Activated naive CD4-positive, alpha-beta T cell (primary cell): ENCODE results near the gene PPP2R5C.

Source experiments
- DNase-seq, 4 experiments: peaks; one replicate each; lab custom pipeline; 2025; lab: John Stamatoyannopoulos, UW

The PPP2R5C gene

DNA sequence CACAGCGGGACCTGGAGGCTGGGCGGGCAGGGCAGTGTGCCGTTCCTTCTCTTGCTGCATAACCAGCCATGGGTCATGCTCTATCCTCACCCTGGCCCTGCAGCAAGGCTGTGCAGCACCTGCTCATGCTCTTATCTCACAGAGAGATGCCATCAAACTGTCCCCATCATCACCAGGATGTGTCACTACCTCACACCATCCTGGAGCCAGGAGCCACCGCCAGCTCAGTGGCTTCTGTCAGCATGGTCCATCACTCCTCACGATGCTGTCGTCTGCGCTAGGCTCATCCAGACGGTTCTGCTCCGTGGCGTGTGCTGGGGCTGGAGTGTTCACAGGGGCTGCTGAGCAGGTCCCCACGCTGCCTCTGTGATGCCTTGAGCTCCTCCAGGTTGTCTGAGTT is 125.7 kb downstream of the PPP2R5C start:
- no peak for DNase-seq

DNA sequence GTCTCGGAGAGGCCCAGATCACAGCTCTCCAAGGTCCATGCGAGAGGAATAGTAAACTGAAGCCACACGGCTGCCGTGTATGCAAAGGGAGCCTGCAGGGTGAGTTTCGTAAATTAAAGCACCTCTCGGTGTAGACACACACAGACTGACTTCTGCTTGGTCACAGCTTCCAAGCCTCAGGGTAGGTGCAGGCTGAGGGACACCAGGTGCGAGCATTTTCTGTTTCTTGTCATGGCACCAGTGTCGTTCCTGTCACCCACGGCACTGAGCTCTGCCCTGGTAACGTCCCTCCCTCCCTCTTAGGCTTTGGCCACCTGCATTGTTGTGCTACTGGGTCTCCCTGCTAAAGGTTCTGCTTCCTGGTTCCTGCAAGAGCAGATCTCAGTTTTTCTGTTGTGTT is 126.7 kb downstream of the PPP2R5C start:
- no peak for DNase-seq

DNA sequence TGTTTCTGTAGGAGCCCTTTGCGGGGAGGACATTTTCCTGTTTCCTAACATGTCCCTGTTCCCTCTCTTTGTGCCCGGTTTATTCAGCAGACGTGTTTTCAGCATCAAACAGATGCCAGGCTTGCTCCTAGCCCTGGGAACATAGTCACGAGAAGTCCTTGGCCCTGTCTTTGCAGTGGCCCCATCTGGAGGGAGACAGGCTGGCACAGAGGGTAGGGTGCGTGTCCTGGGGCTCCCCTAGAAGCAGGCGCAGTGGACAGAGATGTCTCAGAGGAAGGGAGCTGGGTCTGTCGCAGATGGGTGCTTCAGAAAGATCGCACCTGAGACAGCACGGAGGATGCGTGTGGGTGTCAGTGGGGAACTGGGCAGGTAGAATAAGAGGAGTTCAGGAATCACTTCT is 127.9 kb downstream of the PPP2R5C start:
- DNase-seq = no peak

DNA sequence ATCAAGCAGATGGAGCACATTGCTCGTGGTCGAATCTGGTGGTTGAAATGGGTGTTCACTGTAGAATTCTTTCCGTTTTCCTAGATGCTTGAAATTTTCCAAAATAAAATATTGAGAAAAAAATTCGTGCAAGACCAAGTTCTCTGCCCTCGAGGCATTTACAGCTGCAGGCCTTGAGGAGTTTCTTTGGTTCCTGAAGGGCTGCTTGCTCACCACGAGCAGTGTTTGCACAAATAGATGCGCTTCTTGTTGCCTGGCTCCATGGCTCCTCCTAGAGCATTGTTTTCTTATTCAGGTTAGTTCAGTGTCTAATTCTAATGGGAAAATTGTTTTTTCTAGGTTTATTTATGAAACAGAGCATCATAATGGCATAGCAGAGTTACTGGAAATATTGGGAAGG is 128.4 kb downstream of the PPP2R5C start:
- no peak for DNase-seq

DNA sequence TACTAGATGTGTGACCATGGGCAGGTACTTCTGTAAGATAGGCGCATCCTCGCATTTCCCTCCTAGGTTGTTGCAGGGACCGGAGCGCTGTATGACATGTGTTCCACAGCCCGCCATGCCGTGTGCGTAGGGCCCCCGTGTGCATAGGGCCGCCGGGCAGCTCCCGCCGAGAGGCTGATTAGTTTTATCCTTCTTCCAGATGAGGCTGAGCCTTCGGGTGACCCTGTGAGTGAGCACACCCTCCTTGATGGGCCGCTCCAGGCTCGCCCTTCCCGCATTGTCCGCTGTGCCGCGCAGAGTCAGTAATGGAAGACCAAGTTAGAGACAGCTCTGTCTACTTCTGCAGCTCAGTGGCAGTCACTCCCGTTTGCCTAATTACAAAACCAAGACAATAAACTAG is 130.0 kb downstream of the PPP2R5C start:
- no peak for DNase-seq

DNA sequence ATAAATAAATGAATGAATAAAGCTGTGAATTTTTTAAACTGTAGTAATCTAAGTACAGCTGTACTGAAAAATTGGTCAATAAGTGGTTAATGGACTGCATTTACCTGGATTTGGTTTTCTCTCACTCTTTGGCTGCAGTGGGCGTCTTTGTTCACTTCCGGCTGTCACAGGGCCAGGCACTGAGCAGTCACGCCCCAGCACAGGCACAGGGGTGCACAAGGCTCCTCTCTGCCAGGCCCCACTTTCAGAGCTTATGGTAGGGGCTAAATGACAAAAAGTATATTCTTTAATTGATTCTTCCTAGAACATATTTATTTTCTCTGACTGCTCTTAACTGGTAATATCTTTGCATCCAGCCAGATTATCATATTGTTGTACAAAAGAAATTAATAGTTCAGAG is 132.2 kb downstream of the PPP2R5C start:
- DNase-seq = no peak

DNA sequence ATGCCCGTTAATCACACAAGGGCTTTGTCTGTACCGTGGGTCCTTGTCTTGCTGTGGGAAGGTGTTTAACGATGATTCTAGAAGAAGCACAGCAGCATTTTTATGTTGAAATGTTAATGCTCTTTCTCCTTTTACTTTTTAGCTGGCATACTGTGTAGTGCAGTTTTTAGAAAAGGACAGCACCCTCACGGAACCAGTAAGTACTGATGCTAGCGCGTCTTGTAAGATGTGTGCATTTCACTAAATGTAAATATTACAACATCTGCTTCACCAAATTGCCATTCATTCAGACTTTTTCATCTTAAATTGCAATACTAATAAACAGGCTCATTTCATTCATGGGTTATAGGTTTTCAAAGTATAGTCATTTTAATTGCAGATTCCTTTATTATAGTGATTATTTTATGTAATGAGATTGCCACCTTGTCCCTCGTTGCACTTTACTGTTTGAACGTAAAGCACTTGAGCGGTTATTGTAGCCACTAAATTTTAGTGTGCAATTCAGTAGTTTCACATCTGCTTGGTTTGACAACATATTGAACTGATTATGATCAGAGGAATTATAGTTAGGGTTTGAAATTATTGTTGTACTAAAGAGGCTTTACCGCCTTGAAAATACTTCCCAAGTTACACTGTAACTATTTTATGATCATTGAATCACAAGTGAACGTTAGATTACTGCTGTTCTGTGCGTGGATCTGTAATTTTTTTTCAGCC is 133.0 kb downstream of the PPP2R5C start:
- no peak for DNase-seq

DNA sequence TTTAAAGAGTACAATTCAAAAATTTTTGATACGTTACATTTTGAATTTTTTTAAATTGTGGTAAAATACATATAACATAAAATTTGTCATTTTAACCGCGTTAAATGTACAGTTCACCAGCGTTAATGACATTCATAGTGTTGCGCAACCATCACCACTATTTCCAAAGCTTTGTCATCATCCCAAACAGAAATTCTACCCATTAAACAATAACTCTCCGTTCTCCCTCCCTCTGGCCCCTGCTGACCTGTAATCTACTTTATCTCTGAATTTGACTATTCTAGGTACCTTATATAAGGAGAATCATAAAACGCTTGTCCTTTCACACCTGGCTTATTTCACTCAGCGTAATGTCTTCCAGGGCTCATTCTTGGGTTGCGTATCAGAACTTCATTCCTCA is 133.7 kb downstream of the PPP2R5C start:
- DNase-seq = no peak

DNA sequence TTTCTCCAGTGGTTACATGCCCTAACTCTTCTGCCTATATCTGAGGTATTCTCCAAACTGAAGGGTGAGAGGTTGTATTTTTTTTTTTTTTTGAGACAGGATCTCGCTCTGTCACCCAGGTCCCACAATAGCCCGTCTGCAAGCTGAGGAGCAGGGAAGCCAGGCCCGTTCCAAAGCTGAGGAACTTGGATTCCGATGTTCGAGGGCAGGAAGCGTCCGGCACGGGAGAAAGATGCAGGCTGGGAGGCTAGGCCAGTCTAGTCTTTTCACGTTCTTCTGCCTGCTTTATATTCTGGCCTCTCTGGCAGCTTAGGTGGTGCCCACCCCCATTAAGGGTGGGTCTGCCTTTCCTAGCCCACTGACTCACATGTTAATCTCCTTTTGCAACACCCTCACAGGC is 135.8 kb downstream of the PPP2R5C start:
- no peak for DNase-seq

DNA sequence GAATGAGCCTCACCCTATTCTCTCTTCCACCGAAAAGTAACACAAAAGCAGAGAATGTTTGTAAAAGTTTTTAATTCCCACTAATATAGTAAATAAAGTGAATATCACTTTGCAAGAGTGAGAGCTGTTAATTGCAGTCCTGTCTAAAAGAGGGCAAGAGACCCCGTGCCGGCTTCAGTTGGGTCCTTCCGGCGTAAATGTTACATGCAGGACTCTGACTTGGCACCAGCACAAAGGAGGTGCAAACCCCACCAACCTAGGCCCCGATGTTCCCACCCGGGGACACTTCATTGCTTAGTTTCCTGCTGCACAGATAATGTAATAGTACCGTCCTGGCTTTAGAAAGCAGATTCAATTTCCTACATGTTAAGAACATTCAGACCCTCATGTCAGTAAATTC is 136.9 kb downstream of the PPP2R5C start:
- no peak for DNase-seq

DNA sequence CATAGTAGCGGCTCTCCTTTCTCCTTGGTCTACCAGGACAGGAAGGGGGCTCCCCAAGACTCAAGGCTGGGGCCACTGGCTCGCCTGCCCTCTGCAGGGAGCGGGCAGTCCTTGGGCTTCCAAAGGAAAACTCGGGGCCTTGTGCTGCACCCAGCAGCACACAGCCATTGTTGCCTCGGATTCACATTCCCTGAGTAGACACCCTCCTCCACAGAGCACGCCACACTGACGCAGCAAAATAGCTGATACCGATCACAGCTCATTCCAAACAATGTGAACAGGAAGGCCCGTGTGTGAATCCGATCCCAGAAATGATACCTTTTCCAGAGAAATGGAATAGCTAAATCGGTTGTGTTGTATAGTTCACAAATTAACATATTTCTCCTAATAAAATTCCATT is 137.8 kb downstream of the PPP2R5C start:
- no peak for DNase-seq

DNA sequence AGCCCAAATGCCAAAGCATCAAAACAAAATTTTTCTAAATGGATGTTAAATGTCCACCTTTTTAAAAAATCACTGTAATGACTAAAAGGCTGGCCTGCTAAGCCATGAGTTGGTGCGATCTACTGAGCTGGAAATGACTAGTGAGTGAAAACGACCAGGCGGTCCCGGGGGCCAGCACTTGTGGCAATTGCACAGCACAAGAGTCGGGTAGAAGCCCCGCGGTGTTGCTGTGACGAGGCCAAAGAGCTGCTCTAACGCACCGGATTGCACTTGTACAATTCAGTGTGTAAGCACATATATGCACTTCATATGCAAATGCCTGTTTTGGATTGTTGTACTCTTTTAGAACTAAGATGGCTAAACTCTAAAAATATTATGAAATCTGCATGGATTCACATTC is 138.7 kb downstream of the PPP2R5C start:
- no peak for DNase-seq

DNA sequence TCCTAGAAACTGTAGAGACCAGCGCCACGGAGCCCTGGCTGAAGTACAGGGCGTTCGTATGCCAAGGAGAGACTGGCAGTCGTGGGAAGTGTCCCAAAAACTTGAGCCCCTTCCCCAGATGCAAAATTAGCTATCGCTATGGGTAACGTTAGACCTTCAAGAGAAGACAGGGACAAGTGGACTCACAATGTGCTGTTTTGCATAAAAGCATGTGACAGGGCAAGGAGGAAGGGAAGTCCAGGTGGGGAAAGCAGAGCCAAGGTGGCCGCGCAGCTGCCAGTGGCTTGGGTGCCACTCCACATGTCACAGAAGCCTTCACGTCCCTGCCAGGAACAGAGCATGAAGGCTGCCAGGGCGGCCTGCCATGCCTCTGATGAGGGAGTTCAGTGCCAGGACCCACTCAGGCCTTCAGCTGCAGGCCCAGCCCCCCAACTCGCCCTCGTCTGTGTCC is 141.6 kb downstream of the PPP2R5C start:
- DNase-seq = no peak

DNA sequence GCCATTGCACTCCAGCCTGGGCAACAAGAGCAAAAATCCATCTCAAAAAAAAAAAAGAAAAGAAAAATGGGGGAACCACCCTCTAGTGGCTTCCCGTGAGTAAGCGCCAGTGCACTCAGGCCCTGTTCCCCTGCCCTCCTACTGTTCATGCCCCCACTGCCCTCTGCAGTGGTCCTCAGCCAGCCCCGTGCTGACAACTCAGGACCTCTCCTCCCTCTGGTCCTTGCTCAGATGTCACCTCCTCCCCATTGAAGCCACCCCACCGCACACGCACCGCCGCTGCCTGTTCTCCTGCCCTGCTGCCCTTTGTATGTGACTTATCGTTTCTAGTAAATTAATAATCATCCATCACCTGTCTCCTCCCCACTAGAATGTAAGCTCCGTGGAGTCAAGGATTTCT is 144.1 kb downstream of the PPP2R5C start:
- no peak for DNase-seq

DNA sequence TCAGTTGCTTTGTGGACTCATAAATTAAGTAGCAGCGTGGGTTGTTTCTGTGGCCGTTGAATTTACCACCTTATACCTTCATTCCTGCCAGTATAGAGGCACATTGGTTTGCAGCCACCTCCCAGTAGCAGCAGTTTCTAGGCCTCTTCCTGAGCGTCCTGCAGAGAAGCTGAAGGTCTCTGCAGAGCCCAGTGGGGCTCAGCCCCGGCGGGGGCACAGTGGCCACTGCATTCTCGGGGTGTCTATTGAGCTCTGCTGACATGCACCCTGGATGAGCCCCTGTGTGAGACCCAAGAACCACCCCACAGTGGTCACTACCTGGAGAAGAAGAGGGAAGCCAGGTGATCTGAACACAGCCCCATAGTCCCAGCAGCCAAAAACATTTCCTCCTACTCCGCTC is 145.1 kb downstream of the PPP2R5C start:
- DNase-seq = no peak

DNA sequence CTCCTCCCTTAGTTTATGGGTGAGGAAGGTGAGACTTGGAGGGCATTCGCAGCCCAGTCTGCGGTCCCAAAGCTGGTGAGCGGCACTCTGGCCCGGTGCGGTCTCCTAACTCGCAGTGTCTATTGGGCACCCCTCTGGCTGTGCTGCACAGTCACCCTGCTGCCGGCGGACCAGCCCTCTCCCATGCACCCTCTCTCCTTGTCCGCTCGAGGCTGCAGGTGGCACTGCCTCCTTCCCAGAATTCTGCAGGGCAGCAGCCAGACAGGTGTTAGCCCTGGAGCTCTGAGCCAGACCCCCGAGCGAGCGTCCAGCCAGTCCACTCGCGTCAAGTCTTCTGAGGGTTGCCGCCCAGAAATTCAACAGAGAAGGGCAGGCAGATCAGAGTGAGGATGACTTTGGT is 146.1 kb downstream of the PPP2R5C start:
- no peak for DNase-seq

DNA sequence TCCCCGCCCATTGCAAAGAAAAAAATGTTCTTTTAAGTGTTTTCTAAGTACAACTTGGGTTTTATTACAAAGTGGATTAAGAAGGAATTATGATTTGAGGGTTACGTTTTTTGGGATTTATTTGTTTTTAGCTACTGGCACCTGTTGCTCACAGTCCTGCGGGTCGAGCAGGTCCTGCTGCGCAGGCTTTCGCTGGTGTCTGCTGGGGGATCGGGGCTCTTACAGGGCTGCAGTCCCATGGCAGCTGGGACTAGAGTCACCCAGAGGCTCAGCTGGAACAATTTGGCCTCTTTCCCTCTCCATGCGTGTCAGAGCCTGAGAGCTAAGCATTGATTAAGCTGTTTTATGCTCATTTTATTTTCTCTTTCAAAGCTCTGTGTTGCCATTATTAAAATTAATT is 147.3 kb downstream of the PPP2R5C start:
- DNase-seq = no peak

DNA sequence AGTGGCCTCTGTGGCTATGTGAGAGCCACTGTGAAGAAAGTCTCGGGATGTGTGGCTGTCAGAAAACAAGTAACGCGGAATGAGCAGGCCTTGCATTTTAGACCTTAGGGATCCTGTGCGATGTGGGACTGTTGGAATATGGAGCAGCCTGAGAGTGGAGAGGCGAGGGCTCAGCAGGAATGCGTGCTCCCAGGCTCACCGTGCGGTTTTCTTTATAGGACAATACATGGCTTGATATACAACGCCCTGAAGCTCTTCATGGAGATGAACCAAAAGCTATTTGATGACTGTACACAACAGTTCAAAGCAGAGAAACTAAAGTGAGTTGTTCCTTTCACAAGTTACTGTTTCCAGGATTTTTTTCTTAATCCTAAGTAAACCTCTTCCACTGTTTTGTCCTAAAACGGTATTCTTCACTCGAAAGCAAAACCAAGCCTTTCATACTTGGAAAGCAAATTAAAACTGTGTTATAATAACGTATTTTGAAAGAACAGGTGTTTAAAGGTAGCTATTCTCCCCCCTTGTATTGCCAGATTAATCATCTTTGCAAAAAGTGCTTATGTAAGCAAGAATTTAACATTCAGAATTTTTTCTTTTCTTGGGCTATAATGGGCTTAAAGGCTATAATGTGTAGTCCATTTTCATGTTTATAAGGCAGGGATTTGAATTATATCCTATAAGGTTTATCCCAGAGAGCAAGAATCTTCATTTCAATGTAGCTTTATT is 148.0 kb downstream of the PPP2R5C start:
- no peak for DNase-seq

DNA sequence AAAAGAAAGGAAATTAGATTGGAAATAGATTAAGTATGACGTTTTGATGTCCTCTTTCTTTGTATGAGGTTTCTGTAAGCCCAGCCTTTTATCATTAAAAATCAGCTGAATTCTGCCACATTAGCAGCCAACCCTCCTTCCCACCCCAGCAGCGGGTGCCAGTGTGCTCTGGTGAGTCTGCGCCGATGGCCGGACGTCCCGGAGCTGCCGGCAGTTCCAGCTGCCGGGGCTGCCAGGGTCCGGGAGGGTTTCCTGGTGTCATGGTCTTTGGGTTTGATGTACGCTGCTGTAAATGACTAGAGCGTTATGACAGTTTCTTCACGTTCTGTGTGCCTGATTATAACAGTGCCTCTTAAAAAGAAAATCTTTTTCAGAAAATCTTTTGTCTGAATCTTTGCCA is 151.3 kb downstream of the PPP2R5C start:
- DNase-seq = no peak

DNA sequence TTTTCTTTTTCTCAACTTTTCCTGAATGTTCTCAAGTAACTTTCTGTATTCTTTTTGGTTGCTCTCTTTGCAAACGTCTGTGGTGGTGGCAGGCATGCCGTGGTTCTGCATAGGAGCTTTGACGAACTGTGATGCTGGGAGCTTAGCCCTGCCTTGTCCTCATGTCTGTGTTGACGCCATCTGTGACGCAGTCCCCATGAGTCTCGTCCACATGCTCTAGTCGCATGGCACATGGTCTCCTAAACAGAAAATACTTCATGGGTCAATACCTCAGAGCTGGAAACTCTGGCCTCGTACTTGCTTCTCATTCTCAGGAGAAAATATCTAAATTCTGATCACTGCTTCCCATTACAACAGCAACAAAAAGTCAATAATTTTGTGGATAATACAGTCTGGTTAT is 152.6 kb downstream of the PPP2R5C start:
- no peak for DNase-seq

DNA sequence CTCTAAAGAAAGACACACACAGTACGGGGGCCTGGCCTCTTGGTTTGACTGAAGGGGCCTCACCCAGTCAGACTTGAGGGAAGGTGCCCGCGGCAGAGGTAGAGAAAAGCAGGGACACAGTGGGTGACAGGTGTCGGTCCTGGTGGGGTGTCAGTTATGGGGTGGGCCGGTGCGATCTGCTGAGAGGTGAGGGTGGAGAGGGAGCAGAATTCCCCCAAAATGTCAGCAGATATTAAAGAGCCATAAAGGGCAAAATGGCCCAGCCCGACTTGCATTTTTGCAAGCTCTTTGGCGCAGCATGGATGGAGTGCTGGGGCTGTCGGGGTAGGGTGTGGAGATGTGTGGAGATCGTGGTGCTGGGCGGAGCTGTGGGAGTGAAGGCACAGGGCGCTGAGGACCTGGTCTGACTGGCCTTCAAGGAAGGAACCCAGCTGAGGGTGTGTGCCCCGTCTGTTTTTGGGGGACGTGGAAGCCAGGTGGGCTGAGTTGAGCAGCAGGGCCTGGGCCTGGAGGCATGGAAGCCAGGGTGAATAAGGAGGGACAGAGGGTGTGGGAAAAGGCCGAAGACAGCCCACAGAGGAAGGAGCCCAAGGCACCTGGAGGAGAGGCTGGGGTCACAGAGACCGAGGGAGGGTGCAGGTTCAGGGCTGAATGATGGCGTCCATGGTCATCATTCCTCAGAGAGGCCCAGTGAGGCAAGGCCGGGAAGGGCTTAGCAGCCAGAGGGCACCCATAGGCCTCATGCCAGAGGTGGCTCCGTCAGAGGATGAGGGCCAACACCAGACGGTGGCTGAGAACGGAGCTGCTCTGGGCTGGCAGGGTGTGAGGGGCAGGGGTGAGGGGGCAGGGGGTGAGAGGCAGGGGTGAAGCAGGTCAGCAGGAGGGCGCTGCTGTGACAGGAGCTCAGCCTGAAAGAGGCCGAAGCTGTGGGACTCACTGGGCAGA is 154.6 kb downstream of the PPP2R5C start:
- DNase-seq = no peak

DNA sequence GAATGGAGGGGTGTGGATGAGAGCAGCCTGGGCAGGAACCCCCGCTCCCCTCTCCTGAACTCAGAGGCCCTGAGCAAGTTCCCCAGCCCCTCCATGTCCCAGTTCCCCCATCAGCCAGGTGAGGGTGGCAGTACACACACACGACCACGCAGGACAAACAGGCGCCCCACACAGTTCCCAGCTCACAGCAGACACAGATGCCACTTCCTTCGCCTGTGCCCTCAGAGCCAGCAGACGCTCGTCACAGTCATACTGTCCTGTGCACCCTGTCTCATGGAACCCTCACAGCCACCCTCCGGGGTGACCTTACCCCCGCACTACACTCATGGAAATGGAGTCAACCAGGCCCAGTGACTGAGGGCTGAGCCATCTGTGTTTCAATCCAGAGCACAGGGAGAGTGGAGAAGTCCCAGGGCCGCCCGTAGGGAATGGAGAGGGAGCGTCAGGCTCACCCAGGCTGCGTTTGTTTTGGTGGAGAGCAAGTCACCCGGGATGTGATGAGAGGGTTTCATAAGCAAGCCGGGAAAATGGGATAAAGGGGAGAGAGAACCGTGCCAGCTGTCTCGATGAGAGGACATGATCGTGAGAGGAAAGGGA is 155.4 kb downstream of the PPP2R5C start:
- DNase-seq = no peak
